Epithelial cell of esophagus (primary cell): ENCODE measurements around the gene POLN.

ENCODE experiments used
- DNase-seq: peaks from one replicate; pipeline ENCODE4 v3.0.0; 2010; ENCODE audit warnings: low read depth
- H3K4me3 ChIP-seq: 2 replicates; pipeline ENCODE4 v1.5.1; 2011; ENCODE audit warnings: mild to moderate bottlenecking, low read length, control low read depth
- TF ChIP-seq, protein P1 (sequence below): IDR thresholded peaks from 2 replicates; pipeline ENCODE4 v1.5.1; 2011; ENCODE audit warnings: low read depth, mild to moderate bottlenecking, low read length, control low read depth, inconsistent platforms; ENCODE audit not compliant: insufficient read depth; ENCODE audit errors: missing control alignments

POLN gene

DNA sequence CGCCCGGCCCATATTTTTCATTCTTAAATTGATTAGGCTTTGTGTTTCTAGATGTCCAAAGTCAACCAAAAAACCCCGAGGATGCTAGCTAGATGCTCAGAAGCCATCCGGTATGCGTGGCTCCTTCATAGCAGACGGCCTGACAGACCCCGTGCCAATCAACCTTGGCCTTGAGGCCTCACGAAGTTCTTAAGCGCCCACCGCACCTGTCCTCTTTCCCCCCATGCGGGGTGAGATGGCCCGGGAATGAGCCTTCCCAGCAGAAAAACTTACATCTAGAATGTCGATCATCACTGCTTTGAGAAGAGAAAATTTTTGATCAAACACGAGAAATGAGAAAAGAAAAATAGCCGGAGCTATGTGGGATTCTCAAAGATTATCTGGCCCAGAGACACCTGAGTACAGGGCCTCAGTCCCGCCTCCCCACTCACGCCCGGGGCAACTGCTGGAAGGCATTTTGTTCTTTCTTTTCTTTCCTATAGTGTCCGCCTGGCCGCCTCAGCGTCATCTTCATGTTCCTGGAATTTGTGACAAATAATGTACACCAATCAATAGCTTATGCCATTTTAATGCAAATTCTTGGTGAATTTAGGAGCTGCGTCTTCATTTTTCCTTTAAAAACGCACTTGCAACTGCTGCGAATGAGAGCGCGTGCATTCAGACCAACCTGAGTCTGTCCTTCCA lies 184.4 kb downstream of the POLN start:
- TF ChIP-seq, protein P1, sequence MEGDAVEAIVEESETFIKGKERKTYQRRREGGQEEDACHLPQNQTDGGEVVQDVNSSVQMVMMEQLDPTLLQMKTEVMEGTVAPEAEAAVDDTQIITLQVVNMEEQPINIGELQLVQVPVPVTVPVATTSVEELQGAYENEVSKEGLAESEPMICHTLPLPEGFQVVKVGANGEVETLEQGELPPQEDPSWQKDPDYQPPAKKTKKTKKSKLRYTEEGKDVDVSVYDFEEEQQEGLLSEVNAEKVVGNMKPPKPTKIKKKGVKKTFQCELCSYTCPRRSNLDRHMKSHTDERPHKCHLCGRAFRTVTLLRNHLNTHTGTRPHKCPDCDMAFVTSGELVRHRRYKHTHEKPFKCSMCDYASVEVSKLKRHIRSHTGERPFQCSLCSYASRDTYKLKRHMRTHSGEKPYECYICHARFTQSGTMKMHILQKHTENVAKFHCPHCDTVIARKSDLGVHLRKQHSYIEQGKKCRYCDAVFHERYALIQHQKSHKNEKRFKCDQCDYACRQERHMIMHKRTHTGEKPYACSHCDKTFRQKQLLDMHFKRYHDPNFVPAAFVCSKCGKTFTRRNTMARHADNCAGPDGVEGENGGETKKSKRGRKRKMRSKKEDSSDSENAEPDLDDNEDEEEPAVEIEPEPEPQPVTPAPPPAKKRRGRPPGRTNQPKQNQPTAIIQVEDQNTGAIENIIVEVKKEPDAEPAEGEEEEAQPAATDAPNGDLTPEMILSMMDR: no peak
- no peak overlapping the region for H3K4me3 ChIP-seq
- DNase-seq: no peak

DNA sequence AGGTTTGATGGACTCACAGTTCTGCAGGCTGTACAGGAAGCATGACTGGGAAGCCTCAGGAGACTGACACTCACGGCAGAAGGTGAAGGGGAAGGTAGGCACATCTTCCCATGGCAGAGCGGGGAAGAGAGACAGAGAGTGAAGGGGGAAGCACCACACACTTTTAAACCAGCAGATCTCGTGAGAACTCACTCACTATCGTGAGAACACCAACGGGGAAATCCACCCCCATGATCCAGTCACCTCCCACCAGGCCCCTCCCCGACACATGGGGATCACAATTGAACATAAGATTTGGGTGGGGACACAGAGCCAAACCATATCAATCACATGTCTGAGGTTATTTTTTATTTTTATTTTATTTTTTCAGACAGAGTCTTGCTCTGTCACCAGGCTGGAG lies 187.7 kb downstream of the POLN start:
- no peak overlapping the region for H3K4me3 ChIP-seq
- no peak for DNase-seq
- TF ChIP-seq, protein P1: no peak

DNA sequence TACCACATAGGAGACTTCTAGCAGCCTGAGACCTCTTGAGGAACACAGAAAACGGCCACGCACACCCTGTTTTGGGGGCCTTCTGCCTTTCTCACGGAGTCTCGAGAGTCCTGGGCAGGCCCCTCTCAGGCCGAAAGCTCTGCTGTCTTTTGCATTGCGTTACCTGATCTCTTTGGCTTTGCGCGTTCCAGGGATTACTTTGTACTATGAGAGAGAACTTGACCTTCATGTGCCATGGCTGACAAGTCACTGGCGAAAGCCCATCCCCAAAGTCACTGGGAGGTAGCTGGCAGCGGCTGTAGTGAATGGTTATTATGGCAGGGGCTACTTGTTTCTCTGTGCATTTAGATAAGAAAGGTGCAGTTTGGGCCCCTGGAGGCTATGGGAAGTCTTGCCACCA lies 190.8 kb downstream of the POLN start:
- H3K4me3 ChIP-seq: no peak overlapping the region
- DNase-seq: no peak
- TF ChIP-seq, protein P1: no peak

DNA sequence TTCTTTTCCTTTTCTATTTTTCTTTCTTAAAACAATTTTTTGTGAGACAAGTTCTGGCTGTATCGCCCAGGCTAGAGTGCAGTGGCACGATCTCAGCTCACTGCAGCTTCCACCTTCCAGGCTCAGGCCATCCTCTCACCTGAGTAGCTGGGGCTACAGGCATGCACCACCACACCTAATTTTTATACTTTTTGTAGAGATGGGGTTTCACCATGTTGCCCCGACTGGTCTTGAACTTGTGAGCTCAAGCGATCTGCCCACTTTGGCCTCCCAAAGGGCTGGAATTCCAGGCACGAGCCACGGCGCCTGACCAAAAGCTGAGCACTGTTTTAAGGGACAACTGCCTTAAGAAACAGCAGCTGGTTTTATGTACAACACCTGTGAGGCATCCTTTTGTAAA lies 192.1 kb downstream of the POLN start:
- TF ChIP-seq, protein P1: no peak
- no peak overlapping the region for H3K4me3 ChIP-seq
- DNase-seq: no peak

DNA sequence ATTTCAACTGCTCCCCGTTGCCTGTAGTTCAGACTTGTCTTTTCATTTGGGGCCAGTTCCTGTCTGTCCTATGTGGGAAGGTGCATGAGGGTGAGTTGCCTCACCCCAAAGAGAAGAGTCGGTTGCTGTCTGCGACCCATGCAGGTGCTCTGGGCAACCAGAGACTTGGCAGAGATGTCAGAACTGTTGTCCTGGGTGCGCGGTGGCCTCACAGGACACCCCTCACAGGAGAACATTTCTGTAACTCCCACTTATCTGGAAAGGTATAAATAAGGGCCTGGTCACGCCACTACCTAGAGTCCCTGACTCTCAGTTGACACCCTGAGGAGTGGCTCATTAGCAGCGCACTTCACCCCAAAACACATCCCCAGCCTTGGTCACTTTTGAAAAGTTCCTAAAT lies 192.5 kb downstream of the POLN start:
- H3K4me3 ChIP-seq: no peak overlapping the region
- TF ChIP-seq, protein P1: no peak
- no peak for DNase-seq

DNA sequence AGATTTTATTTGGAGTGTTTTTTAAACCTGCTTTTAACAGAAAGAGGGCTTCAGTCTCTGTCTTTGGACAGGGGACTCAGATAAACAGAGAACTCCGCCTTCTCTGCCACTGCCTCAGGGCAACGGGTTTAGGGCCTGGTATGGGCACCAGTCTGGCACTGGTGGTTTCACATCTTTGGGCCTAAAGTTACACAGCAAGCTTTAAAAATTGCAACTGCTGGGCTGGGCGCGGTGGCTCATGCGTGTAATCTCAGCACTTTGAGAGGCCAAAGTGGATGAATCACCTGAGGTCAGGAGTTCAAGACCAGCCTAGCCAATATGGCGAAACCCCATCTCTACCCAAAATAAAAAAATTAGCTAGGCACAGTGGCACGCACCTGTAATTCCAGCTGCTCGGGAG lies 193.1 kb downstream of the POLN start:
- no peak for DNase-seq
- no peak overlapping the region for H3K4me3 ChIP-seq
- TF ChIP-seq, protein P1: no peak
